ENCODE results near the gene SPTLC2. TPM values are rescaled to one million over a fixed set of nuclear protein-coding genes. Genes with fewer than 3 reads are reported as not detected.

SPTLC2 gene
- total RNA-seq, 1 donor from 2014 or later = 29.6 TPM

DNA sequence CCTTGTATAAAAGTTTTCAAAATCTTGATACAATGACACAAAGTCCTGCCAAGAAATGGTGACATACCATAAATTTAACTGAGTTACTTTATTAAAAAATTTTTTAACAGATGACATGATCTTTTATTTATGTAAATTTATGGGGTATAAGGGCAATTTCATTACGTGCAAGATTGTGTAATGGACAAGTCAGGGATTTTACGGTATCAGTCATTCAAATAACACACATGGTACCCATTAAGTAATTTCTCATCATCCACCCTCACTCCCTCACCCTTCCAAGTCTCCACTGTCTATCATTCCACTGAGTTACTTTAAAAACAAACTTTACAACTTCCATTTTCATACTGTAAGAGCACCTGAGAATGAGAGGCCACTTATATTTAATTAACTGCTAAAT, 37.4 kb downstream of the SPTLC2 start:
- Mint-ChIP-seq H3K9me3 (peaks cover 2% of the 10 kb centered on the region), H3K27me3 (ENCODE audit: low read depth) (no peaks in the 10 kb centered on the region), H3K36me3 (ENCODE audit: low read depth) (peaks cover 36% of the 10 kb centered on the region), H3K27ac (no peak overlapping the region), H3K4me1 (ENCODE audit: low read depth) (peaks cover 23% of the 10 kb centered on the region), H3K4me3 (ENCODE audit: low read depth) (no peak overlapping the region)
- no peak for DNase-seq (ENCODE audit: low spot score)
- intact Hi-C loops (cut with micrococcal nuclease) = no loop called here

DNA sequence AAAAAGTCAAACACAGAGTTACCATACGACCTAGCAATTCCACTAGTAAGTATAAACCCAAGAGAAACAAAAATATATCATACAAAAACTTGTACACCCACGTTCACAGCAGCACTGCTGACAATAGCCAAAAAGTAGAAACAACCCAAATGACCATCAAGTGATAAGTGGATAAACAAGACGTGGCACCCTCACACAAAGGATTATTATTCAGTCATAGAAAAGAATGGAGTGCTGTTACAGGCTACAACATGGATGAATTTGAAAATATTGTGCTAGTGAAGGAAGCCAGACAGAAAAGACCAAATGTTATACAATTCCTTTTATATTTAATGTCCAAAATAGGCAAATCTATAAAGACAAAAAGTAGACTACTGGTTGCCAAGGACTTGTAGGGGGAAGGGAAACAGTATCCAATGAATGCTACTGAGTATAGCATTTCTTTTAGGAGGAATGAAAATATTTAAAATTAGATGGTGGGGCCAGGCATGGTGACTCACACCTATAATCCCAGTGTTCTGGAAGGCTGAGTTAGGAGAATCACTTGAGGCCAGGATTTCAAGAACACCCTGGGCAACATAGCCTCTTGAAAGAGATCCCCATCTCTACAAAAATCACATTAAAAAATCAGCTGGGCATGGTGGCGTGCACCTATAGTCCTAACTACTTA, 41.9 kb downstream of the SPTLC2 start:
- Mint-ChIP-seq H3K4me1 (ENCODE audit: low read depth) (peaks cover 15% of the 10 kb centered on the region), H3K27me3 (ENCODE audit: low read depth) (no peaks in the 10 kb centered on the region), H3K27ac (no peak overlapping the region), H3K9me3 (peaks cover 4% of the 10 kb centered on the region), H3K4me3 (ENCODE audit: low read depth) (no peak overlapping the region), H3K36me3 (ENCODE audit: low read depth) (peaks cover 54% of the 10 kb centered on the region)
- intact Hi-C loops (cut with micrococcal nuclease) = no loop called here
- no peak for DNase-seq (ENCODE audit: low spot score)

DNA sequence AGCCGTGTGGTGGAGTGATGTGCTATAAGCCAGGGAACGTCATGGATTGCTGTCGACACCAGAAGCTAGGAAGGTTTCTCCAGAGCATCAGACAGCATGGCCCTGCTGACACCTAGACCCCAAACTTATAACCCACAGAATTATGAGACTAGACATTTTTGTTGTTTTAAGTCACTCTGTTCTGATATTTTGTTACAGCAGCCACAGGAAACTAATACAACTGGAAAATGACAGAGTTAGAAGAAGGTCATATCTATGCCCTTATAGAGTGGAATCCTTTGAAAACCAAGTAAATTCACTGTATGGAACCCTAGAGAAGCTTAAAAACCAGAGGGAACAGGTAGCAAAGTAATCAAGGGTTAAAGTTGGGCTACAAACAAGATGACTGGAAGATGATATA, 42.5 kb downstream of the SPTLC2 start:
- Mint-ChIP-seq H3K27me3 (ENCODE audit: low read depth) (no peaks in the 10 kb centered on the region), H3K4me1 (ENCODE audit: low read depth) (peaks cover 15% of the 10 kb centered on the region), H3K36me3 (ENCODE audit: low read depth) (peaks cover 54% of the 10 kb centered on the region), H3K27ac (no peak overlapping the region), H3K9me3 (peaks cover 4% of the 10 kb centered on the region), H3K4me3 (ENCODE audit: low read depth) (no peak overlapping the region)
- intact Hi-C loops (cut with micrococcal nuclease) = no loop called here
- no peak for DNase-seq (ENCODE audit: low spot score)

DNA sequence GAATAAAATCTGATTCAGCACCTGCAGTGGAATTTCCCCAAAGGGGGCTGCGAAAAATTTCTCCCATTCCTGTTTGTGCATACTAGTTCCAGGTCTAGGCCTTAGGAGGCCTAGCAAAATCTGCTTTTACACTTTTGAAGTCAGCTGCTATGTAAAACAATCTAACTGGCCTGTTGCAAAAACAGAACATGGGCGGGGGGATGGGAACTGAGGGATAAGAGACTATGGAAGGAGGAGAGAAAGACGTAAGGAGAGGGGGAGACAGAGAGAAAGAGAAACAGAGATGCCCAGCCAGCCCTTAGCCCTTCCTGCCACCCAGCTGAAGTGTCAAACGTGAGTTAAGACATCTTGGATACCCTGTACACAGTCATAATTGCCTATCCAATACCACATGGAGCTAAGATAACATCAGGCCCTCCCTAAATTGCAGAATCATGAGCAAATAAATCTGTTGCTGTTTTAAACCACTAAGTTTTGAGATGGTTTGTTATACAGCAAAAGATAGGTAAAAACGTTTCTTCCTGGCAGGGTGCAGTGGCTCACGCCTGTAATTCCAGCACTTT, 45.6 kb downstream of the SPTLC2 start:
- intact Hi-C loops (cut with micrococcal nuclease) = no loop called here
- Mint-ChIP-seq H3K27ac (peak overlapping the region; percentile 70), H3K9me3 (peaks cover 4% of the 10 kb centered on the region), H3K36me3 (ENCODE audit: low read depth) (peaks cover 52% of the 10 kb centered on the region), H3K4me3 (ENCODE audit: low read depth) (no peak overlapping the region), H3K4me1 (ENCODE audit: low read depth) (peaks cover 18% of the 10 kb centered on the region), H3K27me3 (ENCODE audit: low read depth) (no peaks in the 10 kb centered on the region)
- DNase-seq (ENCODE audit: low spot score) = no peak

DNA sequence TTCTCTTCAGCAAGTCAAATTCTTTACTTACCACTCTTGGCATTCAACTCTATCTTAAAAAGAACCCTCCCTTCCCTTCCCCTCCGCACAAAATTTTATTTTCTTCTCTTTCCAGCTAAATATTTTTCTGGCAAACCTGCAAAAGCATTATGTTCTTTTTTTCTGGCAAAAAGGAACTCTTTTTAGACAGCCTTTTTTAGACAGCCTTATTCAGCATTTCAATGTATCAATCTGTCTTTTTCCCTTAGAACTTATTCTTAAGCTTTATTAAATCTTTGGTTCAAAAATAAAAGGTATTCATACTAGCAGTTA, 50.5 kb downstream of the SPTLC2 start:
- peaks cover 14% of the 10 kb centered on the region for H3K4me1 Mint-ChIP-seq (ENCODE audit: low read depth)
- no peaks in the 10 kb centered on the region for H3K27me3 Mint-ChIP-seq (ENCODE audit: low read depth)
- DNase-seq (ENCODE audit: low spot score) = no peak
- H3K4me3 Mint-ChIP-seq (ENCODE audit: low read depth) = no peak overlapping the region
- intact Hi-C loops (cut with micrococcal nuclease) = no loop called here
- no peaks in the 10 kb centered on the region for H3K9me3 Mint-ChIP-seq
- H3K36me3 Mint-ChIP-seq (ENCODE audit: low read depth) = peaks cover 48% of the 10 kb centered on the region
- no peak overlapping the region for H3K27ac Mint-ChIP-seq

DNA sequence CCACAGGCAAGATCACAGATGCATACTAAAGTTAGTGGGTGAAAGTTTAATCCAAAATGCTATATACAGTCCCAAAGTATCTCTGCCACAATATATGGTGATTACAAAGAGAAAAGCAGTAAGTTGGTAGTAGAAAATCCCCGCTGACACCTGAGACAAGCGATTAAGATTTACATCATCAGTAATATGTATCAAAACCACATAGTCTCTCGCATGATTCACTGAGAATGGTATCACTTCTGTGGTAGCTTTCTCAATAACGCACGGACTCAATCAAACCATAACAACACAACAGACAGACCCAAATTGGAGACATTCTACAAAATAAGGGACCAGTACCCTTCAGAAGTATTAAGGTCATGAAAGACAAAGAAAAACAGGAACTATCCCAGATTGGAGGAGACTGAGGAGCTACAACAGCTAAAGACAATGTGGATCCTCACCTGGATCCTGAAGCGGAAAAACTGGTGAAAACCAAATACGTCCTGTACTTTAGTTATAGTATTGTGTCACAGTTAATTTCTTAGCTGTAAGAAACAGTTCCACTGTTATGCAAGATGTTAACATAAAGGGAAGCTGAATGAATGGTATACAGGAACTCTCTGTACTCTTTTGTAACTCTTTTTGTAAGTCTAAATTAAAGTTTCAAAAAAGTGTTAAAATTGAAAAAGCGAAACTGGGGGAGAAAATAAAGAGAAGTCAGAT, 51.0 kb downstream of the SPTLC2 start:
- Mint-ChIP-seq H3K4me3 (ENCODE audit: low read depth) (no peak overlapping the region), H3K27ac (peak overlapping the region; percentile 52), H3K4me1 (ENCODE audit: low read depth) (peaks cover 9% of the 10 kb centered on the region), H3K36me3 (ENCODE audit: low read depth) (peaks cover 48% of the 10 kb centered on the region), H3K9me3 (no peaks in the 10 kb centered on the region), H3K27me3 (ENCODE audit: low read depth) (no peaks in the 10 kb centered on the region)
- intact Hi-C loops (cut with micrococcal nuclease) = no loop called here
- DNase-seq (ENCODE audit: low spot score) = no peak

DNA sequence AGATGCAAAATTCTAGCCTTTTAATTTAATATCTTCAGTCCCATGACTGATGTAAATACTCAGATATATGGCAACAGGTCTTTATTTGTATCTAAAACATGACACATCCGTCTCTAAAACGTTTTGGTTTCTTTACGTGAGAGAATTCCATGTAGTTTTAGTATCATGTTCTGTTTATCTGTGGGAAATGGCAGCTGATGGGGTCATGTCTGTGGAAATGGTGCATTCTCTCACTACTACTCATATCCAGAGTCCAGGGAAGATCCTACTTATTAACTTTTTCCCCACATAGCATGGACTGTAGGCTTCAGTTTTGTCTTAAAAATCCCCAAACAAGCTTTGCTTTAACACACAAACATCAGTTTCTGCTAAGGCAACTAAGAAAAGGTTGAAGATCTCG, 53.8 kb downstream of the SPTLC2 start:
- H3K36me3 Mint-ChIP-seq (ENCODE audit: low read depth) = peaks cover 47% of the 10 kb centered on the region
- no peak for DNase-seq (ENCODE audit: low spot score)
- H3K27ac Mint-ChIP-seq = no peak overlapping the region
- H3K4me1 Mint-ChIP-seq (ENCODE audit: low read depth) = peaks cover 9% of the 10 kb centered on the region
- no peaks in the 10 kb centered on the region for H3K27me3 Mint-ChIP-seq (ENCODE audit: low read depth)
- H3K4me3 Mint-ChIP-seq (ENCODE audit: low read depth) = no peak overlapping the region
- intact Hi-C loops (cut with micrococcal nuclease) = no loop called here
- H3K9me3 Mint-ChIP-seq = no peaks in the 10 kb centered on the region

DNA sequence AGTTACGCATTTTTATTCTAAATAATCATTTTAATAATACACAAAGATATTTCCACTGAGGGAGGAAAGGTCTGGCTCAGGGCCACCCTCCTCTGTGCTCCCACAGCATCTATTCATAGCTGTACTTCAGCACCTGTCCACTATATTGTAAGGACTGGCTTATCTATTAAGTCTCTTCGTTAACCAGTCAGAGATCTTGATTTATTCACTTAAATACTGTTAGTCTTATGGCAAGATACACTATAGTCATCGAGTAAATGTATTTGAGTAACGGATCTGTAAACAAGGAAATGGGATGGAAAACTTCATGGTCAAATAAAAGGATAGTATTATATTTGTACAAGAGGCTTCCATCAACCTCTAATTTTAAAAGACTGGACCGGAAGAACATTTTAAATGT, 54.6 kb downstream of the SPTLC2 start:
- Mint-ChIP-seq H3K4me3 (ENCODE audit: low read depth) (no peak overlapping the region), H3K9me3 (no peaks in the 10 kb centered on the region), H3K4me1 (ENCODE audit: low read depth) (peaks cover 13% of the 10 kb centered on the region), H3K27ac (no peak overlapping the region), H3K36me3 (ENCODE audit: low read depth) (peaks cover 49% of the 10 kb centered on the region), H3K27me3 (ENCODE audit: low read depth) (no peaks in the 10 kb centered on the region)
- intact Hi-C loops (cut with micrococcal nuclease) = no loop called here
- no peak for DNase-seq (ENCODE audit: low spot score)

DNA sequence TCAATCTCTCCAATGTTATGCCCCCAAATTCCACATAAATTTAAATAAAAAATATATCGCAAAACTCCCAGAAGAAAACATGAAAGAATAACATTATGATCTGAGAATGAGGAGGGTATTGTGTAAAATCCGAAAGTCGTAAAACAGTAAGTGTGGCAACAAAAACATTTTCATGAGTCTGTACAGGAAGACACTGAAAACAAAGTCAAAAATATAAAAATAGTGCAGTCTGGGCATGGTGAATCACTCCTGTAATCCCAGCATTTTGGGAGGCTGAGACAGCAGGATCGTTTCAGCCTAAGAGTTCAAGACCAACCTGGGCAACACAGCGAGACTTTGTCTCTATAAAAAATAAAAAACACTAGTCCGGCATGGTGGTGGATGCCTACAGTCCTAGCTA, 57.1 kb downstream of the SPTLC2 start:
- no peaks in the 10 kb centered on the region for H3K27me3 Mint-ChIP-seq (ENCODE audit: low read depth)

DNA sequence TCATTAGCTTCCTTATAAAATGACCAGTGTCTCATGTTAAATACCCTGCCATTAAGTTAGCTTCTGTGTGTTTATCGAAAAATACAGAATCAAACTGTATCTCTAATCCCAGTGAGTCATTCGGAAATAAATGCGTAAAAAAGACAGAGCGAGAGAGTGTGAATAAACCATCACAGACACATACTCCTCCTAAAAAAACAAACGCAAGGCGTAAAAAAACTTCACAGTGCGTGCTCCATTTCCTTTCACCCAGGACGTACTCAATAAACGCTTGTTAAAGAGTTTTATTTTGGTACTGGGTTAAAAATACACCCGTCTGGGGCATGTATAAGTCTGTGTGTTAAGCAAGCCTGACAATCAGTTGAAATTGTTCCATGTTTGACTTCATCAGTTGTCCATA, 59.0 kb downstream of the SPTLC2 start:
- intact Hi-C loops (cut with micrococcal nuclease) = loop anchor here (10.0 kb wide), 1 partner anchor 253 kb away; no protein-coding TSS in a partner anchor
- Mint-ChIP-seq H3K27me3 (ENCODE audit: low read depth) (no peaks in the 10 kb centered on the region), H3K9me3 (no peaks in the 10 kb centered on the region), H3K4me1 (ENCODE audit: low read depth) (peaks cover 15% of the 10 kb centered on the region), H3K4me3 (ENCODE audit: low read depth) (peak overlapping the region; percentile 22), H3K36me3 (ENCODE audit: low read depth) (peaks cover 60% of the 10 kb centered on the region), H3K27ac (peak overlapping the region; percentile 81)
- DNase-seq (ENCODE audit: low spot score) = no peak

More for the DNA sequence above, 57.1 kb downstream of the SPTLC2 start:
- H3K27ac Mint-ChIP-seq = no peak overlapping the region
- H3K36me3 Mint-ChIP-seq (ENCODE audit: low read depth) = peaks cover 66% of the 10 kb centered on the region
- no peak overlapping the region for H3K4me3 Mint-ChIP-seq (ENCODE audit: low read depth)
- intact Hi-C loops (cut with micrococcal nuclease) = loop anchor here (10.0 kb wide), 1 partner anchor 255 kb away; no protein-coding TSS in a partner anchor
- no peak for DNase-seq (ENCODE audit: low spot score)
- H3K4me1 Mint-ChIP-seq (ENCODE audit: low read depth) = peaks cover 8% of the 10 kb centered on the region
- no peaks in the 10 kb centered on the region for H3K9me3 Mint-ChIP-seq

DNA sequence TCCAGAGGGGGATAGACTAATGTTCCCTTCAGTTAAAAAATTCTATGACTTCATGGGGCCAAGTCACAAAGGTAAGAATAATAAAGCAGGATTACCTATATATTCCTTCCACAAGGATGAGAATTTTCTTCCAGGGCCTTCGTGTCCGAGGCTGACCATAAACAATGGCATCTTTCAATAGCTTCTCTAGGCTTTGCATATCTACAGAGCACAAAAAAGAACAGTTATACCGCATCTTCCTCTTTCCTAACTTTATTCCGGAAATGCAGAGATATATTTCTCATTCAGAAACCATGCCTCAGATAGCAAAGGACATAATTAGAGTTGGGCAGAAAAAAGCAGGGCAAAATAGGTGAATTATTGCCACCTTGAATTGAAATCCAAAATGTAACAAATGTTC, 59.5 kb downstream of the SPTLC2 start:
- H3K27ac Mint-ChIP-seq = peak overlapping the region; percentile 81
- H3K4me3 Mint-ChIP-seq (ENCODE audit: low read depth) = peak overlapping the region; percentile 22

DNA sequence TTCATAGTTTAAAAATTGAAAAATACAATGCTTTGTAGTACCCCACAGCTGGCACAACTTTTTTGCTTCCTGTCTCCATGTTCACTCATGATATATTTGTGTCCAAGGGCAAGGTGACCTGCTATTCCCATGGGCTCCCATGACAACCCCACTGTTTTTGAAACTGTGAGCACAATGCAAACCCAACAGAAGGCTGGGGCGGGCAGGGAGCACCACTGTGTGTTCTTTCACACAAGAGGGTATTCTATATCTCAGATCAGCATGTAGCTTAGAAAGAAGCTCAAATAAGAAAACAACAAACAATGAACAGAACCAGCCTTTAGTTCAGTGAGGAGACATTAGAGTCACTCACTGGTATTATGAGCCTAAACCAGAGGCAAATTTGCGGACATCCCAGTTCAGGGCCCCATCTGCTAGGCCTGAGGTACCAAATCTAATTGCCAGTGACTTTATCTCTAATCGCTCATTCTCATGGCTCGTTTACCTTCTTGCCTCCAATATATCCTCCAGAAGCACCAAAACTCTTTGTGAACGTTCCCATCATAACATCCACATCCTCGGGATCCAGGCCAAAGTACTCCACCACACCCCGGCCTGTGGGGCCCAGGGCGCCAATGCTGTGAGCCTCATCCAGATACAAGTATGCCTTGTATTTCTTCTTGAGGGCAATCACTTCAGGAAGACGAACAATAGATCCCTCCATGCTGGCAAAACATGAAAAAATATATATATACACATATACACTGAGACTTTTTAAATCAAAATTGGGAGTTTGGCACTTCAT, 61.4 kb downstream of the SPTLC2 start:
- Mint-ChIP-seq H3K4me1 (ENCODE audit: low read depth) (peaks cover 16% of the 10 kb centered on the region), H3K4me3 (ENCODE audit: low read depth) (no peak overlapping the region), H3K27ac (peak overlapping the region; percentile 76), H3K27me3 (ENCODE audit: low read depth) (no peaks in the 10 kb centered on the region), H3K36me3 (ENCODE audit: low read depth) (peaks cover 53% of the 10 kb centered on the region), H3K9me3 (no peaks in the 10 kb centered on the region)
- intact Hi-C loops (cut with micrococcal nuclease) = loop anchor here (10.0 kb wide), 1 partner anchor 250 kb away; no protein-coding TSS in a partner anchor
- no peak for DNase-seq (ENCODE audit: low spot score)

More for the DNA sequence above, 59.5 kb downstream of the SPTLC2 start:
- DNase-seq (ENCODE audit: low spot score) = no peak
- Mint-ChIP-seq H3K9me3 (no peaks in the 10 kb centered on the region), H3K36me3 (ENCODE audit: low read depth) (peaks cover 60% of the 10 kb centered on the region), H3K27me3 (ENCODE audit: low read depth) (no peaks in the 10 kb centered on the region), H3K4me1 (ENCODE audit: low read depth) (peaks cover 16% of the 10 kb centered on the region)
- intact Hi-C loops (cut with micrococcal nuclease) = loop anchor here (10.0 kb wide), 1 partner anchor 252 kb away; no protein-coding TSS in a partner anchor

All from activated T-helper 2 cell treated with anti-CD3 and anti-CD28 coated beads, Interferon-gamma antibody, Interleukin-2, Interleukin-4, amounts not matched to agents 10 μg/mL and 5 μg/mL and 100 μg/mL, durations not matched to agents 14 hours and 24 hours and 36 hours (primary cell).